Adipose tissue (tissue), 3 donors: ENCODE data around the gene CD300LG. TPM values are rescaled to one million over a fixed set of nuclear protein-coding genes. Genes with fewer than 3 reads are reported as not detected.
"Not testable (repeated sequence)": the region's sequence is repeated elsewhere in the genome, so short reads cannot be mapped to it uniquely, and the experiment has no call there.

Source experiments
- H3K27ac ChIP-seq: one replicate; pipeline ENCODE4 v1.5.1; 2013; ENCODE audit warnings: low read depth, low read length
- WGBS, 3 donors: extraction: QIAGEN DNeasy Blood & Tissue Kit; methylation state at CpG; one replicate each; pipeline ENCODE4 v1.1.7; 2013; 5-methylcytosine and 5-hydroxymethylcytosine counted together
- polyA plus RNA-seq, 3 donors: library from polyadenylated mRNA; stranded (reverse); fragments of 200-250 nt; gene quantifications; one replicate each; pipeline ENCODE4 v1.2.3, GENCODE V29; 2013
- donor health status: healthy with polysubstance abuse.
- donor health status: Bipolar disorder and iron deficiency.
- donor health status: healthy.

CD300LG gene
- polyA plus RNA-seq, 3 donors, result 7.2 to 117 (median 44.2) TPM

- H3K27ac ChIP-seq, result no peak overlapping the region
- WGBS, 3 donors, result 36 to 91% (median 90%) methylated on average over 5 of the region's 5 CpGs
Observed at GRCh38 chr17:43891851-43892646, 45.1 kb downstream of the CD300LG start.

- H3K27ac ChIP-seq, result no peak overlapping the region
- 51 to 56% (median 56%) methylated on average over 4 of the region's 4 CpGs for WGBS, 3 donors
Observed at GRCh38 chr17:43892647-43892952, 45.6 kb downstream of the CD300LG start.

DNA sequence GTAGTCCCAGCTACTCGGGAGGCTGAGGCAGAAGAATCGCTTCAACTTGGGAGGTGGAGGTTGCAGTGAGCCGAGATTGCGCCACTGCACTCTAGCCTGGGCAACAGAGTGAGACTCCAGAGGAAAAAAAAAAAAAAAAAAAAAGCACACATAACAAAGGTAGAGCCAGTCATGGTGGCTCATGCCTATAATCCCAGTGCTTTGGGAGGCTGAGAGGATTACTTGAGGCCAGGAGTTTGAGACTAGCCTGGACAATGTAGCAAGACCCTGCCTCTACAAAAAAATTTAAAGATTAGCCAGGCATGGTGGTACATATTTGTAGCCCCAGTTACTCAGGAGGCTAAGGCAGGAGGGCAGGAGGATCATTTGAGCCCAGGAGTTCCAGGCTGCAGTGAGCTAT is 47.5 kb downstream of the CD300LG start:
- 87 to 95% (median 87%) methylated on average over 4 of the region's 4 CpGs for WGBS, 3 donors
- H3K27ac ChIP-seq, result not testable (repeated sequence)

- H3K27ac ChIP-seq, result no peak overlapping the region
- WGBS, 3 donors, result 77 to 95% (median 93%) methylated on average over 3 of the region's 3 CpGs
Observed at GRCh38 chr17:43897831-43898230, 50.9 kb downstream of the CD300LG start.

GRCh38 chr17:43898446-43898845 is 51.5 kb downstream of the CD300LG start:
- 56 to 83% (median 65%) methylated on average over 1 of the region's 1 CpG for WGBS, 3 donors
- H3K27ac ChIP-seq, result no peak overlapping the region

- whole genome bisulfite sequencing, 3 donors, result 2 to 4% (median 4%) methylated on average over 27 to 31 of the region's 31 CpGs
- H3K27ac ChIP-seq, result no peak overlapping the region
Observed at GRCh38 chr17:43900183-43900857, 53.3 kb downstream of the CD300LG start.

- H3K27ac ChIP-seq, result no peak overlapping the region
- 32 to 36% (median 36%) methylated on average over 13 of the region's 13 CpGs for WGBS, 3 donors
Observed at GRCh38 chr17:43900858-43901754, 54.1 kb downstream of the CD300LG start.

DNA sequence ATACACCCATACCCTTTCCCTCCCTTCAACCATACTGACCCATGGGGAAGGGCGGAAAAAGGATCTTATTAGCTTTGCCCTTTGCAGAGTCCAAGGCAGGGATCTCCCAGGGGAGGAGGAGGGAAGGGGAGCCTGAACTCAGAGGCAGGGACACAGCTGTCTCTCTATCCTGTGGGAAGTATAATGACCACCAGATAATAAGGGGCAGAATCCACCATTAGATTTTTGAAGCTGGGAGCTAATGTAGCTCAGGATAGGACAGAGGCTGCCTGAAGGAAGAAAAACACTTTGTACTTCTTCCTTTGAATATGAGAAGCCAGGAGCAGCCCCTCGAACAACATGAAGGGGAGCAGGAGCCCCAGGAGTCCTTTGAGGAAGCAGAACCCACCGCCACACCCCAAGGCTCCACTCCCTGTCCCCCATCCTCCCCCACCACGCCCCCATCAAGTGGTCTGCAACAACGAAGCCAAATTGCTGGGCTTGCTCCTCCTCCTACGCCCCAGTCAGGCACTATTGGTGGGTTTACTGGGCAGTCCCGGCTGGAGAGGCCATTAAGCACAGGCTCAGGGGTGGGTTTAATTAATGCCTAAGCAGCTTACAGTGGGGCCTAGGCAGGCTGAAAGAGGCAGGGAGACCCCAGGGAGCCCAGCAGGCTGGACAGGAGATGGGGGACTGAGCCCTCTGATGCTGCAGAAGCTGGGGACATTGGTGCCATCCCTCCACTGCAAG is 55.0 kb downstream of the CD300LG start:
- 62 to 70% (median 68%) methylated on average over 7 of the region's 7 CpGs for WGBS, 3 donors

DNA sequence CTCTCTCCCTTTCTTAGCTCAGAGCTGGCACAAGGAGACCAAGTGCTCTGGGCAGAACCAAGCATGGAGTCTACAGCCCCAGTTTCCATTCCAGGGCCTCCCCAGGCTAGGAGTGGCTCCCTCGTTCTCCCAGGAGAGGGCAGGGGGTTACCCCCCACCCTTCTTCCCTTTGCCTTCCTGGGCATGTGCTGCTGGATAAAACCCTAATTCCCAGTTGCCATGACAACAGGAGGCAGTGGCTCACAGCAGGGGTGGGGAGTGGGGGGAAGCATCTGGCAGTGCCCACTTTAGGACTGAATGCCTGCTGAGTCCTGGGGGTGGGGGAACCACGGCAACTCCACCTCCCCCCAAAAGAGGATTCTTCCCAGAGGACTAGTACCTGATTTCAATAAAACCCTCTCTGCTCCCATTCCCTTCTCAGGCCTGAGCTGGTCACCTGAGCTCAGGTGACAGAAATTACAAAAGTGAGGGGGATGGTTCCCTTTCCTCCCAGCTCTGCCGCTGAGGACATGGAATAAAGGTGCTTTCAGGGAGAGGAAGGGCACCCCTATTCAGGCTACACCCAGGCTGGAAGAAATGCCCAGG is 58.5 kb downstream of the CD300LG start:
- no peak overlapping the region for H3K27ac ChIP-seq
- WGBS, 3 donors, result 21 to 55% (median 49%) methylated on average over 3 of the region's 3 CpGs

More for the DNA sequence above, 55.0 kb downstream of the CD300LG start:
- H3K27ac ChIP-seq, result no peak overlapping the region

GRCh38 chr17:43905985-43906852 is 59.2 kb downstream of the CD300LG start:
- no peak overlapping the region for H3K27ac ChIP-seq
- 3 to 7% (median 5%) methylated on average over 37 of the region's 37 CpGs for WGBS, 3 donors

DNA sequence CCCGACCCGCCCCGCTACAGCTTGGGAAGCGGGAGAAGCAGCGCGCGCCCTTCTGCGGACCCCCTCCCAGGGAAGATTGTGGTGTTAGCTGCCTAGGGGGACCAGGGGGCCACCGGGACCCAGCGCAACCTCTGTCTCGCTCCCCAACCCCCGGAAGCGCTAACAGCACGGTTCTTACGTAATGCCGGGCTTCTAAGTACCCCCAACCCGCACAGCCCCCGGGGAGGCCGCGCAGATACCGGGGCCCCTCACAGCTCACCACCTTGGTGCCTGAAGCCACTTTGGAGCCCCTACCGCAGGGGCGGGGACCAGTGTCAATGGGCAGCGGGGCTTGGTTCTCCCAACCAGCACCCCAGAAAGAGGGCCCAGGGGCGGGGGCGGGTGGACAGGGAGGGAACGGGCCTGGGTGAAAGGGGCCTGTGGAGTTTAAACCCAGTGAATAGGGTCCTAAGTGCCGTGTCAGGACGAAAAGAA is 60.0 kb downstream of the CD300LG start:
- no peak overlapping the region for H3K27ac ChIP-seq
- WGBS, 3 donors, result 0 to 1% (median 0%) methylated on average over 29 of the region's 29 CpGs

DNA sequence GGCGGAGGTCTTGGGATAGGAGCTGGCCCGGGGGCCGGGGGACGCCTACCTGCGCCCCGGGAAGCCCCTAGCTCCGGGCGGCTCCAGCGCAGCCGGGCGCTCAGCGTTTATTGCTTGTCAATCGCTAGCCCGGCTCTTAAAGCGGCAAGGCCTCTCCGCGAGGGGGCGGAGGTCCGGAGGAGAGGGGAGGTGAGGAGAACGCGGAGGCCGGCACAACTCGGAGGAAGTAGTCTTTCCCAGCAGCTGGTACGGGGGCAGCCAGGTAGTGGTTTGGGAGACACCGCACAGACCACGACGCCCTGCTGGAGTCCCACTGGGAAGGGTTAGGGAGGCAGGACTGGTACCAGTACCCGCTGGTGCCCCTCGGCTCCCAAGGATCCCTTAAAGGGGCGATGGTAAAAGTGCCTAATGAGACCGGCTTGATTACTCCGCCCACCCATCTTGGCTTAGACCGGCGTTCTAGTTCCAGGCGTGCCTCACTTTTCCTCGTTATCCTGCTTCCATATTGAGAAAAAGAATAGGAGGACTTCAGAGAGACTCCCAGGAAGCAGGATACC is 60.5 kb downstream of the CD300LG start, which contains the start of gene MPP2:
Gene MPP2, minus strand, starts transcription at position 112 of the 557 bp plus-strand sequence. CDS start 3,076 bp downstream, outside the sequence.
- WGBS, 3 donors, result 1 to 4% (median 1%) methylated on average over 36 of the region's 36 CpGs
- no peak within 1 kb of the TSS for H3K27ac ChIP-seq

- H3K27ac ChIP-seq, result no peak overlapping the region
- WGBS, 3 donors, result 21 to 42% (median 25%) methylated on average over 26 of the region's 26 CpGs
Observed at GRCh38 chr17:43907998-43908721, 61.2 kb downstream of the CD300LG start.

GRCh38 chr17:43909537-43910231 is 62.7 kb downstream of the CD300LG start:
- no peak overlapping the region for H3K27ac ChIP-seq
- 56 to 72% (median 68%) methylated on average over 7 of the region's 7 CpGs for WGBS, 3 donors

- 32 to 62% (median 54%) methylated on average over 8 of the region's 8 CpGs for WGBS, 3 donors
- H3K27ac ChIP-seq, result no peak overlapping the region
Observed at GRCh38 chr17:43911904-43912303, 64.9 kb downstream of the CD300LG start.
